Neural cell (in vitro differentiated cells): ENCODE measurements around the gene RERE.

Experiments used
- EP300 ChIP-seq: fragments of 450-650 bp; conservative IDR thresholded peaks from 2 replicates; pipeline ENCODE4 v1.6.1; 2014; ENCODE audit warnings: antibody characterized with exemption, mild to moderate bottlenecking, moderate library complexity; ENCODE audit not compliant: poor library complexity, severe bottlenecking
- EZH2 ChIP-seq: fragments of 200-600, 300-800 bp; shearing (Covaris generic), sonication (generic); IDR thresholded peaks from 2 replicates; pipeline ENCODE4 v1.6.1; 2014; ENCODE audit warnings: antibody characterized with exemption, low read length, borderline replicate concordance, mild to moderate bottlenecking; ENCODE audit not compliant: insufficient read depth, poor library complexity, severe bottlenecking
- MXI1 ChIP-seq: fragments of 450-650 bp; conservative IDR thresholded peaks from 2 replicates; pipeline ENCODE4 v1.6.1; 2014; ENCODE audit warnings: antibody characterized with exemption, mild to moderate bottlenecking; ENCODE audit not compliant: poor library complexity, severe bottlenecking
- POLR2AphosphoS5 ChIP-seq: IDR thresholded peaks from 2 replicates; pipeline ENCODE4 v1.6.1; 2012
- RAD21 ChIP-seq: fragments of 450-650 bp; conservative IDR thresholded peaks from 2 replicates; pipeline ENCODE4 v1.6.1; 2014; ENCODE audit warnings: antibody characterized with exemption, mild to moderate bottlenecking, moderate library complexity
- SMC3 ChIP-seq: fragments of 450-650 bp; conservative IDR thresholded peaks from 2 replicates; pipeline ENCODE4 v1.6.1; 2014; ENCODE audit warnings: antibody characterized with exemption, mild to moderate bottlenecking, moderate library complexity; ENCODE audit not compliant: poor library complexity
- TAF1 ChIP-seq: IDR thresholded peaks from 2 replicates; pipeline ENCODE4 v1.6.1; 2012; ENCODE audit warnings: low read depth
- TF ChIP-seq, protein P1 (sequence below): fragments of 450-650 bp; IDR thresholded peaks from 2 replicates; pipeline ENCODE4 v1.5.1; 2014; ENCODE audit warnings: antibody characterized with exemption, mild to moderate bottlenecking, moderate library complexity; ENCODE audit not compliant: poor library complexity, severe bottlenecking
- TF ChIP-seq, protein P2 (sequence below): IDR thresholded peaks from 2 replicates; pipeline ENCODE4 v1.6.1; 2012; ENCODE audit warnings: borderline replicate concordance

DNA sequence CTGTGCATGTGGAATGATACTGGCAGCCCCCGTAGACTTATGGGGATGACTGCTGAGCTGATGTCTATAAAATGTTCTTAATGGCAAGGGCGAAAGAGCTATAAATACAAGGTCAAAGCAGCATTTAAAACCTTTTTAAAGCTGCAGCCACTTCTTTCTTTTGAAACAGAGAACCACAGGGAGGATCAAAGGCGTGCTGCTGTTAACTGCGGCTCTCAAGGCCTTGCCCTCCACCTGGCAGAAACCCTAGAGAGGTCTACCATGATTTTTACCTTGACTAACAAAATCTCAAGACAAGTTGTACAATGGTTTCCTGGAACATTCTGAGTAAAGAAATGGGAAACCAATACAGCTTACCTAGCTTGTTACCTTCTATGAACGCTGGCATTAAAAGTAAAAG, 409.8 kb downstream of the RERE start:
- TF ChIP-seq, protein P1, sequence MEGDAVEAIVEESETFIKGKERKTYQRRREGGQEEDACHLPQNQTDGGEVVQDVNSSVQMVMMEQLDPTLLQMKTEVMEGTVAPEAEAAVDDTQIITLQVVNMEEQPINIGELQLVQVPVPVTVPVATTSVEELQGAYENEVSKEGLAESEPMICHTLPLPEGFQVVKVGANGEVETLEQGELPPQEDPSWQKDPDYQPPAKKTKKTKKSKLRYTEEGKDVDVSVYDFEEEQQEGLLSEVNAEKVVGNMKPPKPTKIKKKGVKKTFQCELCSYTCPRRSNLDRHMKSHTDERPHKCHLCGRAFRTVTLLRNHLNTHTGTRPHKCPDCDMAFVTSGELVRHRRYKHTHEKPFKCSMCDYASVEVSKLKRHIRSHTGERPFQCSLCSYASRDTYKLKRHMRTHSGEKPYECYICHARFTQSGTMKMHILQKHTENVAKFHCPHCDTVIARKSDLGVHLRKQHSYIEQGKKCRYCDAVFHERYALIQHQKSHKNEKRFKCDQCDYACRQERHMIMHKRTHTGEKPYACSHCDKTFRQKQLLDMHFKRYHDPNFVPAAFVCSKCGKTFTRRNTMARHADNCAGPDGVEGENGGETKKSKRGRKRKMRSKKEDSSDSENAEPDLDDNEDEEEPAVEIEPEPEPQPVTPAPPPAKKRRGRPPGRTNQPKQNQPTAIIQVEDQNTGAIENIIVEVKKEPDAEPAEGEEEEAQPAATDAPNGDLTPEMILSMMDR, result no peak
- TF ChIP-seq POLR2AphosphoS5 (no peak), SMC3 (no peak), EP300 (no peak), EZH2 (no peak), MXI1 (no peak), RAD21 (no peak), TAF1 (no peak)
- TF ChIP-seq, protein P2, sequence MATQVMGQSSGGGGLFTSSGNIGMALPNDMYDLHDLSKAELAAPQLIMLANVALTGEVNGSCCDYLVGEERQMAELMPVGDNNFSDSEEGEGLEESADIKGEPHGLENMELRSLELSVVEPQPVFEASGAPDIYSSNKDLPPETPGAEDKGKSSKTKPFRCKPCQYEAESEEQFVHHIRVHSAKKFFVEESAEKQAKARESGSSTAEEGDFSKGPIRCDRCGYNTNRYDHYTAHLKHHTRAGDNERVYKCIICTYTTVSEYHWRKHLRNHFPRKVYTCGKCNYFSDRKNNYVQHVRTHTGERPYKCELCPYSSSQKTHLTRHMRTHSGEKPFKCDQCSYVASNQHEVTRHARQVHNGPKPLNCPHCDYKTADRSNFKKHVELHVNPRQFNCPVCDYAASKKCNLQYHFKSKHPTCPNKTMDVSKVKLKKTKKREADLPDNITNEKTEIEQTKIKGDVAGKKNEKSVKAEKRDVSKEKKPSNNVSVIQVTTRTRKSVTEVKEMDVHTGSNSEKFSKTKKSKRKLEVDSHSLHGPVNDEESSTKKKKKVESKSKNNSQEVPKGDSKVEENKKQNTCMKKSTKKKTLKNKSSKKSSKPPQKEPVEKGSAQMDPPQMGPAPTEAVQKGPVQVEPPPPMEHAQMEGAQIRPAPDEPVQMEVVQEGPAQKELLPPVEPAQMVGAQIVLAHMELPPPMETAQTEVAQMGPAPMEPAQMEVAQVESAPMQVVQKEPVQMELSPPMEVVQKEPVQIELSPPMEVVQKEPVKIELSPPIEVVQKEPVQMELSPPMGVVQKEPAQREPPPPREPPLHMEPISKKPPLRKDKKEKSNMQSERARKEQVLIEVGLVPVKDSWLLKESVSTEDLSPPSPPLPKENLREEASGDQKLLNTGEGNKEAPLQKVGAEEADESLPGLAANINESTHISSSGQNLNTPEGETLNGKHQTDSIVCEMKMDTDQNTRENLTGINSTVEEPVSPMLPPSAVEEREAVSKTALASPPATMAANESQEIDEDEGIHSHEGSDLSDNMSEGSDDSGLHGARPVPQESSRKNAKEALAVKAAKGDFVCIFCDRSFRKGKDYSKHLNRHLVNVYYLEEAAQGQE, result no peak
